Activated T-cell treated with anti-CD3 and anti-CD28 coated beads for 48 hours (primary cell): ENCODE measurements around the gene BMP2K.
A peak's percentile ranks its signal among the peaks of the same experiment; 100 is the strongest.

Source experiments
- DNase-seq: peaks from one replicate; pipeline ENCODE4 v3.0.0-alpha.2; 2020; ENCODE audit warnings: low read depth

The BMP2K gene

GRCh38 chr4:78764498-78764961 lies 11.6 kb upstream of the BMP2K start:
- no peak for DNase-seq

GRCh38 chr4:78765432-78766006 lies 10.6 kb upstream of the BMP2K start:
- DNase-seq: no peak

- no peak for DNase-seq
These were observed 10.1 kb upstream of the BMP2K start for GRCh38 chr4:78766026-78766425.

GRCh38 chr4:78766650-78767049 lies 9.5 kb upstream of the BMP2K start:
- no peak for DNase-seq

- no peak for DNase-seq
These were observed 8.8 kb upstream of the BMP2K start for GRCh38 chr4:78767350-78767749.

- DNase-seq: no peak
These were observed 7.5 kb upstream of the BMP2K start for GRCh38 chr4:78768452-78769180.

GRCh38 chr4:78770091-78770642 lies 6.0 kb upstream of the BMP2K start:
- DNase-seq: no peak

GRCh38 chr4:78772526-78773091 lies 3.5 kb upstream of the BMP2K start:
- DNase-seq: no peak

- DNase-seq: no peak
These were observed 1.7 kb upstream of the BMP2K start for GRCh38 chr4:78774417-78774816.

- DNase-seq: peak; percentile 85
These were observed 659 bp upstream of the BMP2K start for GRCh38 chr4:78775303-78776078.

GRCh38 chr4:78776729-78777575 lies 802 bp downstream of the BMP2K start:
- peak; percentile 36 for DNase-seq

- DNase-seq: no peak
These were observed 1.4 kb downstream of the BMP2K start for GRCh38 chr4:78777576-78777940.

- no peak for DNase-seq
These were observed 2.4 kb downstream of the BMP2K start for GRCh38 chr4:78778530-78778929.

- DNase-seq: no peak
These were observed 3.1 kb downstream of the BMP2K start for GRCh38 chr4:78779280-78779679.

GRCh38 chr4:78780093-78780492 lies 3.9 kb downstream of the BMP2K start:
- DNase-seq: no peak

GRCh38 chr4:78781139-78781538 lies 5.0 kb downstream of the BMP2K start:
- no peak for DNase-seq

GRCh38 chr4:78781924-78782323 lies 5.8 kb downstream of the BMP2K start:
- DNase-seq: no peak

GRCh38 chr4:78784236-78784865 lies 8.2 kb downstream of the BMP2K start:
- DNase-seq: no peak

GRCh38 chr4:78787392-78788006 lies 11.3 kb downstream of the BMP2K start:
- no peak for DNase-seq

GRCh38 chr4:78788007-78788889 lies 12.1 kb downstream of the BMP2K start:
- no peak for DNase-seq
